GM18867 (cell line): ENCODE results near the gene CHMP1B.

ENCODE experiments used
- ATAC-seq: cut with Tn5 transposase; IDR thresholded peaks from one replicate; pipeline ENCODE4 v1.9.1; 2021; ENCODE audit warnings: mild to moderate bottlenecking, moderate library complexity; ENCODE audit not compliant: unreplicated experiment

The CHMP1B gene

GRCh38 chr18:11897781-11898180 lies 46.6 kb downstream of the CHMP1B start:
- ATAC-seq: no peak

- ATAC-seq: no peak
Observed at GRCh38 chr18:11899063-11899462, 47.9 kb downstream of the CHMP1B start.

- ATAC-seq: no peak
Observed at GRCh38 chr18:11901826-11902438, 50.7 kb downstream of the CHMP1B start.

- ATAC-seq: no peak
Observed at GRCh38 chr18:11902522-11903292, 51.5 kb downstream of the CHMP1B start.
